Measurements from ENCODE around the gene GRIN2A.

DNA sequence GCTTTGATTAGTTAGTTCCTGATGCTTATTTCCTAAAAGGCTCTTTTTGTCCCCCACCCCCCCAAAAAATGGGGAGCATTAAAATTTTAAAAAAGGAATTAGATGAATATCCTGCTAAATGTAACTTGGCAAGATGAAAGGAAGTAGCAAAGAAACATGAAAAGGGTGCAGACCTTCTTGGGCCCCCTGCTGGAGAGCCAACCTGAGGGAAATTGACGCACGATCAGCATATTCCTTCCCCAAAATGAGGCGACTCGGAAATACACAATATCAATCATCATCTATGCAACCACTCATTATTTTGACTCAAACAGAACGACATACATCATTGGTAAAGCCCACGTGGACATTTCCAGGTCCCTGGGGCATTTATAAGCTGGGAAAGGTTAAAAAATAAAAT lies 59.7 kb downstream of the GRIN2A start:
- TF ChIP-seq, protein P1, sequence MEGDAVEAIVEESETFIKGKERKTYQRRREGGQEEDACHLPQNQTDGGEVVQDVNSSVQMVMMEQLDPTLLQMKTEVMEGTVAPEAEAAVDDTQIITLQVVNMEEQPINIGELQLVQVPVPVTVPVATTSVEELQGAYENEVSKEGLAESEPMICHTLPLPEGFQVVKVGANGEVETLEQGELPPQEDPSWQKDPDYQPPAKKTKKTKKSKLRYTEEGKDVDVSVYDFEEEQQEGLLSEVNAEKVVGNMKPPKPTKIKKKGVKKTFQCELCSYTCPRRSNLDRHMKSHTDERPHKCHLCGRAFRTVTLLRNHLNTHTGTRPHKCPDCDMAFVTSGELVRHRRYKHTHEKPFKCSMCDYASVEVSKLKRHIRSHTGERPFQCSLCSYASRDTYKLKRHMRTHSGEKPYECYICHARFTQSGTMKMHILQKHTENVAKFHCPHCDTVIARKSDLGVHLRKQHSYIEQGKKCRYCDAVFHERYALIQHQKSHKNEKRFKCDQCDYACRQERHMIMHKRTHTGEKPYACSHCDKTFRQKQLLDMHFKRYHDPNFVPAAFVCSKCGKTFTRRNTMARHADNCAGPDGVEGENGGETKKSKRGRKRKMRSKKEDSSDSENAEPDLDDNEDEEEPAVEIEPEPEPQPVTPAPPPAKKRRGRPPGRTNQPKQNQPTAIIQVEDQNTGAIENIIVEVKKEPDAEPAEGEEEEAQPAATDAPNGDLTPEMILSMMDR (IDR thresholded peaks at IDR 0.05) = no peak
- no peak for TF ChIP-seq POLR2A (IDR thresholded peaks at IDR 0.05)

Data from Peyer's patch (tissue), 4 donors.